AG04450 (cell line): ENCODE data around the gene KBTBD7. TPM values are rescaled to one million over a fixed set of nuclear protein-coding genes. Genes with fewer than 3 reads are reported as not detected.

Source experiments
- CTCF ChIA-PET: fragments of 300-600, 350-600 bp; formaldehyde crosslinking; extraction: SDS; loops from one replicate; lab custom pipeline; 2022; ENCODE audit warnings: antibody characterized with exemption, inconsistent platforms; lab: Charles Lee
- POLR2A ChIA-PET: fragments of 350-600 bp; formaldehyde crosslinking; extraction: SDS; loops from one replicate; lab custom pipeline; 2021; ENCODE audit warnings: antibody characterized with exemption, inconsistent platforms; lab: Yijun Ruan, JAX
- DNase-seq: peaks from one replicate; pipeline ENCODE4 v3.0.0-alpha.2; 2011; ENCODE audit warnings: low read depth, low spot score
- H3K27ac ChIP-seq: one replicate; pipeline ENCODE4 v1.5.1; 2012; ENCODE audit warnings: low read depth, low read length, control low read depth
- H3K27me3 ChIP-seq: one replicate; pipeline ENCODE4 v1.6.0; 2012; ENCODE audit warnings: low read length; ENCODE audit not compliant: control insufficient read depth, insufficient read depth
- H3K4me3 ChIP-seq: 2 replicates; pipeline ENCODE4 v1.5.1; 2011; ENCODE audit warnings: mild to moderate bottlenecking, low read depth, low read length, control low read depth
- H3K9me3 ChIP-seq: 2 replicates; pipeline ENCODE4 v1.5.1; 2012; ENCODE audit warnings: low read length; ENCODE audit not compliant: control insufficient read depth, insufficient read depth
- CTCF ChIP-seq: IDR thresholded peaks from 2 replicates; pipeline ENCODE4 v1.5.1; 2011; ENCODE audit warnings: low read depth, low read length, control low read depth, inconsistent platforms
- polyA plus RNA-seq: library from polyadenylated mRNA; depleted of rRNA; stranded (reverse); fragments of >200 nt; gene quantifications from 2 replicates; pipeline ENCODE4 v1.2.3, GENCODE V29; 2011; rRNA removed

KBTBD7 gene
- polyA plus RNA-seq, 1 experiment: 6.9 TPM

- H3K27me3 ChIP-seq: no peaks in the 10 kb centered on the region
- no peak for TF ChIP-seq CTCF
- peaks cover 23% of the 10 kb centered on the region; the same call in 1 of the 2 replicates for H3K9me3 ChIP-seq
- ChIA-PET CTCF (no interaction called here), POLR2A (interaction anchor here (0.7 kb wide), 1 partner anchor 70 kb away, joined by 5 read pairs; no protein-coding TSS in a partner anchor)
- peak; percentile 33 for DNase-seq
- no peak overlapping the region for H3K4me3 ChIP-seq
- H3K27ac ChIP-seq: peak overlapping the region; percentile 82
Observed at GRCh38 chr13:41145136-41145908, 49.0 kb downstream of the KBTBD7 start.

GRCh38 chr13:41144576-41144975 is 49.8 kb downstream of the KBTBD7 start:
- ChIA-PET POLR2A (interaction anchor here (0.7 kb wide), 1 partner anchor 70 kb away, joined by 5 read pairs; no protein-coding TSS in a partner anchor), CTCF (no interaction called here)
- no peak for DNase-seq

More at GRCh38 chr13:41144576-41144975, 49.8 kb downstream of the KBTBD7 start:
- TF ChIP-seq CTCF: no peak
- no peaks in the 10 kb centered on the region for H3K27me3 ChIP-seq
- H3K27ac ChIP-seq: peak overlapping the region; percentile 76
- H3K9me3 ChIP-seq: peaks cover 15% of the 10 kb centered on the region; the same call in 1 of the 2 replicates
- no peak overlapping the region for H3K4me3 ChIP-seq

Other genes starting within 250 kb of the KBTBD7 start
- 37.8 and 46.8 TPM in 2 replicates for gene ELF1, start 175.3 kb downstream of the KBTBD7 start, polyA plus RNA-seq
- gene WBP4, start 133.1 kb downstream of the KBTBD7 start, polyA plus RNA-seq: 11.9 and 18.3 TPM in 2 replicates
- gene KBTBD6, start 61.8 kb downstream of the KBTBD7 start, polyA plus RNA-seq: 7.2 and 8.3 TPM in 2 replicates
- 11.2 and 14.6 TPM in 2 replicates for gene MTRF1, start 69.0 kb upstream of the KBTBD7 start, polyA plus RNA-seq
- 11.9 and 14.9 TPM in 2 replicates for gene NAA16, start 116.7 kb upstream of the KBTBD7 start, polyA plus RNA-seq